Subcutaneous adipose tissue (tissue), 4 donors: ENCODE measurements around the gene PTPRA. TPM values are rescaled to one million over a fixed set of nuclear protein-coding genes. Genes with fewer than 3 reads are reported as not detected.

Experiments used
- CTCF ChIP-seq: fragments of 450-650 bp; IDR thresholded peaks from one replicate; pipeline ENCODE4 v1.5.1; 2016; ENCODE audit warnings: low read depth, mild to moderate bottlenecking, control low read depth, antibody characterized with exemption, moderate library complexity
- total RNA-seq, 4 donors: library from RNA; depleted of rRNA; stranded (reverse); fragments of >200 nt; gene quantifications; one replicate each; pipeline ENCODE4 v1.1.0, GENCODE V29; 2016

The PTPRA gene
- total RNA-seq: 10 to 100 TPM; 64.4 to 99.5 (median 95.3) TPM

GRCh38 chr20:2873010-2873746 lies at the start of gene PTPRA:
Gene PTPRA, plus strand, starts transcription at chr20:2873481. Its CDS starts 90,797 bp downstream, at chr20:2964278.
- no peak for TF ChIP-seq CTCF

- no peak for TF ChIP-seq CTCF
Observed at GRCh38 chr20:2825761-2826160, 47.5 kb upstream of the PTPRA start.

GRCh38 chr20:2826655-2827054 lies 46.6 kb upstream of the PTPRA start:
- TF ChIP-seq CTCF: no peak

- TF ChIP-seq CTCF: no peak
Observed at GRCh38 chr20:2829376-2829775, 43.9 kb upstream of the PTPRA start.

- no peak for TF ChIP-seq CTCF
Observed at GRCh38 chr20:2833761-2834160, 39.5 kb upstream of the PTPRA start.

GRCh38 chr20:2834401-2835110 lies 38.7 kb upstream of the PTPRA start:
- TF ChIP-seq CTCF: no peak

- TF ChIP-seq CTCF: no peak
Observed at GRCh38 chr20:2835331-2835796, 37.9 kb upstream of the PTPRA start.
